ENCODE measurements around the gene MVB12B. TPM values are rescaled to one million over a fixed set of nuclear protein-coding genes. Genes with fewer than 3 reads are reported as not detected.
"Not testable (repeated sequence)": the region's sequence is repeated elsewhere in the genome, so short reads cannot be mapped to it uniquely, and the experiment has no call there.

MVB12B gene
- 18.4 and 23.9 TPM in 2 replicates for total RNA-seq

DNA sequence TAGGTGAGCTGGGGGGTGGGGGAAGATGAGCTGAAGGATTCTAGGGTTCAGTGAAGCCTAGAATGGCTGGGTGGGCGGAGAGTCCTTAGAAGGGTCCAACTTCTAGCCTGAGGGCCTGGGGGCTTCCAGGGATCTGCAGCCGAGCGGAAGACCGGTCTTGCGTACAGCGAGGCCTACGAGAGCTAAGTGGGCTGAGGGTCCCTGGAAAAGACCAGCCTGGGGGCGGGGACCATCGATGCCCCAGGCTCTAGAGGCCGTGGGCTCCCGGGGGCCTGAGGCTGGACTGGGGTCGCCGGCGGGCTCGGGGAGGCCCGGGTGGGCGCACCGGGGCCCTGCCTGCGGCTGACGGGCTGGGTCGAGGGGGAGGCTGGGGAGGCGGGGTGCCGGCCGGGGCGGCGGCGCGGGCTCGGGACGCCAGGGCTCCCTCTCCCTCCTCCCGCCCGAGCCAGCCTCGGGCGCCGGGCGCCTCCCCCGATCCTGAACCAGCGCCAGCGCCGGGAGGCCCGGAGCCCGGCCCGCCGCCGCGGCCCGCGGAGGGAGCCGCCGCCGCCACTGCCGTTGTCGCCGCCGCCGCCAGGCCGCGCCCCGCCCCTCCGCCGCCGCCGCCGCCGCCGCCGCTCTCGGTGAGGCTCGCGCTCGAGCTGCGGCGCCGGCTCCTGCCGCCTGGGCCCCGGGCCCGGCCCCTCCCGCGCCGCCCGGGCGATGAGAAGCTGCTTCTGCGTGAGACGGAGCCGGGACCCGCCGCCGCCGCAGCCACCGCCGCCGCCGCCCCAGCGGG lies at the start of gene MVB12B:
MVB12B (plus strand) TSS at position 602 of the 778 bp plus-strand sequence; CDS start at position 703, 101 bp downstream.
- DNase-seq = peak; percentile 49

GRCh38 chr9:126283799-126284465 lies 42.7 kb upstream of the MVB12B start:
- no peak for DNase-seq

- not testable (repeated sequence) for DNase-seq
These were observed 41.0 kb upstream of the MVB12B start for GRCh38 chr9:126285652-126286051.

DNA sequence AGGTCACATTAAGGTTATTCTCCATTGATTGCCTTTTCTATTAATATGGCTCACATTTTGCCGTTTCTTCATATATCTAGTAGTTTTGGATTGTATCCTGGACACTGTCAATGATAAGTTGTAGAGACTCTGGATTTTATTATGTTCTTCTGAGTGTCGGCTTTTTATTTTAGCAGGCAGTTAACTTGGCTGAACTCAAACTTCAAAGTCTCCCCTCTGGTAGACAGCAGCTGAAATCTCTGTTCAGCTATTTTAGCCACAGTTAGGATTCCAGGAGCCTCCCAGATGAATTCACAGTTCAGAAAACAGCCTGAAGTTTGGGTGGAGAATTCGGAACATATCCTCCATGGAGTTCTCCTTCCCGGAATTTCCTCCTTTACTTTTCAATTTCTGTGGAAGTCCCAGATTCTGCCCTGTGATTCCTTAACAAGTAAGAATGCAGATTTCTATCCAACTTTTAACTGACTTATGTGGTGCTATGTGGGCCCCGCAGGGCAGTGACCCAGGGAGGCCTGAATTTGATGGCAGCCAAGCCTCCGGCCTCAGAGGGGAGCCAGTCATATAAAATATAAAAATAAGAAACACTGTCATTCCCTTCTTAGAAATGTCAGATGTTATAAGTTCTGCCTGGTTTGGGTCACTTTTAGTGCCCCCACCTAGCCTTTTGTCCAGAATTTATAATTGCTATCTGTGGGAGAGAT lies 39.3 kb upstream of the MVB12B start:
- DNase-seq = no peak

DNA sequence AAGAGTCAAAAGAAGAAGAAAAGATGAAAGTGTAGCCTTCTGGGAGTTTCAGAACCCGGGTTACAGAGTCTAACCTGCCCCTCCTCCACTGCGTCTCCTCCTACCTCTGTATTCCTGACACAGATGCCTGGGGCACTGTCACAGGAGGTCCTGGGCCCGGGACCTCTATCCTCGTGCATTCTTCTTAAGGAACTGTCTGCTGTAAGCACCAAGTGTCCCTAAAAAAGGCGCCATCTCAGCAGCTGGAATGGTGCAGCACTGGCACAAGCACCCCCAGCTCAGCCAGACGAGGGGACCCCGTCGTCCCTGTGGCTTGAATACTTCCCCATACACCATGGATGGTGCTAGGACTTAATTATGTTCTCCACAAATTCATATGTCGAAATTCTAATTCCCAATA lies 35.8 kb upstream of the MVB12B start:
- no peak for DNase-seq

DNA sequence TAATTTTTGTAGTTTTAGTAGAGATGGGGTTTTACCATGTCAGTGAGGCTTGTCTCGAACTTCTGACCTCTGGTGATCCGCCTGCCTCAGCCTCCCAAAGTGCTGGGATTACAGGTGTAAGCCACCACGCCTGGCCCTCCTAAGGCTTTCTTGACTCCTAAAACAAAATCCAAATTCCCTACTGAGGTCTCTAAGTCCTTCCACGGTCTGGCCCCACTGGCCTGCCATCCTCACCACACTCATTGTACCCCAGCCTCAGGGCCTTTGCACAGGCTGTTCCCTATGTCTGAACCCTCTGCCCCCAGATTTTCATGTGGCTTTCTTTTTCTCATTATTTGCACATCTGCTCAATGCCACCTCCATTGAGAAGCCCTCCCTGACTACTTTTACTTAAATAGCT lies 34.7 kb upstream of the MVB12B start:
- no peak for DNase-seq

DNA sequence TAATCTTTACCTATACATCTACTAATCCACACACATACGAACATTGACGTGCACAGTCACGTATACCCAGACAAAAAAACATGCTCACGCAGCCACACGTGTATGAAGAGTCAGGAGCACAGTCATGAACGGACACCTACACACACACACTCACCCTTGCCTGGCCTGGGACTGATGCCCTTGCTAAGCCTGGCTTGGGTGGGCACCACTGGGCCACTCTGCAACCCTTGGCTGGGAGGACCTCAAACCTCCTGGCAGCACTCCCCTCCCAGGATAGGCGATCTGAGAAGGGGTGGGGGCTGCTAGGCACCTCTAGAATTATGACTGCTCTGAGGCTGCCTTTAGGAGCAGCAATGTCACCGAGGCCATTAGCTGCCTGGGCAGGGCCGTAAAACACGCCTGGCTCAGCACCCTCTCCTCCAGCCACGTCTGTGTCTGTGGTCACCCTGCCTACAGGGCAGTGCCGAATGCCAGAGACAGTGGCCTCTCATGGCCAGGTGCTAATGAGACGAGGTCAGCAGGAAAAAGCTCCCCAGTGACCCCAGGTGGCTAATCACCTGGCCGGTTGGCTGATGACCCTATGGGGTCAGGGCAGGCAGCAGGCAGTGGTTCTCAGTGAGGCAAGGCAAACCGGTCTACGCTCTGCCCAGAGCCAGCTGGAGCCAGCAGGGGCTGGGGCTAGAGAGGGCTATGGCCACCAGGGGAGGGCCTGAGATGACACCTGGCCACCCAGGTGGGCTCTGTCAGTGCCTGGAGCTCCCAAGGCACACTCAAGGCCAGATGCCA lies 33.7 kb upstream of the MVB12B start:
- no peak for DNase-seq

DNA sequence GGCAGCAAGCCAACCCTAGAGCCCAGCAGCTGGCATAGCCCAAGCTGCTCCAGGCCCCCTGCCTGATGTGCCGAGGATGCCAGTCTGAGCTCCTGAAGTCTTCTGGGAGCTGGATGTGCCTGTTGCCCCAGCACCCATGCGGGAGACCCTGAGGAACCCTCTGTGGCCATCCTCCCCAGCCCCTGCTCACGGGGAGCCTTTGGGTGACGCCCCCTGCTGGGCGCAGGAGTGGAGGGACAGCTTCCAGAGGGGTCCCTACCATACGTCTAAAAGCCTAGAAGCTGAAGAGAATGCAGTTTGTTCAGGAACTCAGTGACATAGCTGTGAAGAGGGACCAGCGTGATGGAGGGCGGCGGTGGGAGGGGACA lies 33.1 kb upstream of the MVB12B start:
- peak; percentile 13 for DNase-seq

DNA sequence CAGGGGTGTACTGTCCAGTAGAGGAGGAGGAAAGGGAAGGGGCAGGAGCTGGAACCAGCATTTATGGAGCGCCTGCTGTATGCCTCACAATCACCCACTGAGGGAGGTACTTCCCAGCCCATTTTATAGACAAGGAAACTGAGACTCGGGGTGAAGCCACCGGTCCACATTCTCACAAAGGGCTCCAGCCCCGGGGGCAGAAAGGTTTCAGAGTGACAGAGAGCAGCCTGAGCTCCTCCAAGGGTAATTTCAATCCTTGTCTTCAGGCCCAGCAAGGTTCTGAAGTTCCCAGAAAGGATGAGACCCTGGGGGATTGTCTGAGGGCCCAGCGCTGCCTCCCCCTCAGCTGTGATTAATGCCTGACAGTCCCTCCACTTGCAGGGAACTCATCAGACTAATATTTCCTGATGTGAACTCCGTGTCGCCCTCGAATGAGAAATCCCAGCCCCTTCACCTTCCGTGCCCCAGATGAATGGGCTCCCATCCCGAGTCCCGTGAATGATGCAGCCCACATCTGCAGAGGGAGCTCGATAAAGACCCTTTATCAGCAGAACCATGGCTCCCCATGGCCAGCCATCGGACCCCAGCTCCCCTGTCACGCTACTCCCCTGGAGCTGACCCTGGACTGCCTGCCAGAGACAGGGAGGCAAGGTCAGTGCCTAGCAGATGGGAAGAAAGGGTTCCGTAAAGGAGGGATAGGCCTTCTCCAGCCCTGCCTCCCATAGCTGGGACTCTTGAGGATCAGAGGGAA lies 32.1 kb upstream of the MVB12B start:
- no peak for DNase-seq

DNA sequence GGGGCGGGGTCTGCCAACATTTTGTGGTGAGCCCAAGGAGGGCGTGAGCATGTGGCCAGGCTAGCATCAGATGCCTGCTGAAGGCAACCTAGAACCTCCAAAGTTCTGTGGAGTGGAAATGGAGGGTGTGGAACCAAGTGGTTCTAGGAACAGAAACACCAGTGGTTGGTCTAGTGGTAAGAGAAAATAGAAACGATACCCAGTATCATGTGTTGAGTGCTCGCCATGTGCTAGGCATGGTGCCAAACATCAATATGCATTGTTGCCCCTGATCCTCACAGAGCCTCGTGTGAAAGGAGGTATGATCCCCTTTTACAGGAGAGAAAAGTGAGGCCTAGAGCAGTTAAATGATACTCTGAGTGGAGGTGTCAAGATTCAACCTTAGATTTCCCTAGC lies 31.5 kb upstream of the MVB12B start:
- DNase-seq = no peak

- DNase-seq = no peak
These were observed 31.1 kb upstream of the MVB12B start for GRCh38 chr9:126295516-126295915.

DNA sequence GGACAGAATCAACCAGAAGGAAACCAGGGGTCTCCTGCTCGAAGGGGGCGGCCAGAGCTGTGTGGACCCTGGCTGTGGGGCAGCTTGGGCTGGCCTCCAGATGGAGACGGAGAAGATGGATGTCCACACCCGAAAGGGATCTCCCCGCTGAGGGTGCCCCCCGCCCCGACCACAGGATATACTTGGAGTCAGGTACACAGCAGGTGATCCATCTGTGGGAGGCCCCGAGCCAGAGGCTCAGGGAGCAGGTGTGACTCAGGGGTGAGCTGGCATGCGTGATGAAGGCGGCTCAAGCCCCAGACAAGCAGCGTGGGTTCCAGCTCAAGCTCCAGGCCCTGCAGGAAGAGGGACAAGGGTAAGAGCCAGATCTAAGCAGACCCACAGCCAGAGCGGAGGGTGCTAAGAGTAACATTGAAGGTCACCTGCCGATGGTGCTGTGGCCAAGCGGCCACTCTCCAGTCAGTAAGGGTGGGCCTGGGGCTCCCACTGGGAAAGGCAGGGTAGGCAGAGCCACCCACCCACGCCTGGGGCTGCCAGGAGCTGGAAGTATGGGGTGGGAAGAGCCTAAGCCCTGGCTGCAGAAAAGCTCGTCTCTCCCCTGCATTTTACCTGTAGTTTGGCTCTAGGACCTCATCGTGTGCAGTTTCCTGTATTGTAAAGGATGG lies 30.6 kb upstream of the MVB12B start:
- DNase-seq = no peak

DNA sequence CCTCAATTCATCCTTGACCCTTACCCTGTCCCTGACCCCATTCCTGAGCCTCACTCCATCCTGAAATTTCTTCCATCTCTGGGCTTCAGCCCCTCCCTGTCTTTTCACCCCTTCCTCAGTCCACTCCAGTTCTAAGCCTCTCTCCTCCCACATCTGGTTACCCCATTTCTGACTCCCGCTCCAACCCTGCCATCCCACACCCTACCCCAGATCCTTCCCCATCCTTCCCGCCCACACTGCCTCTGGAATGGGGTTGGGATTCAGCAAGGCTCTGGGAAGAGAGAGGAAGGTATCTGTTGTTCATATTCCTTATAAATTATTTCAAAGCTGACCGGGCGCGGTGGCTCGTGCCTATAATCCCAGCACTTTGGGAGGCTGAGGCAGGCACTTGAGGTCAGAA lies 29.9 kb upstream of the MVB12B start:
- no peak for DNase-seq

DNA sequence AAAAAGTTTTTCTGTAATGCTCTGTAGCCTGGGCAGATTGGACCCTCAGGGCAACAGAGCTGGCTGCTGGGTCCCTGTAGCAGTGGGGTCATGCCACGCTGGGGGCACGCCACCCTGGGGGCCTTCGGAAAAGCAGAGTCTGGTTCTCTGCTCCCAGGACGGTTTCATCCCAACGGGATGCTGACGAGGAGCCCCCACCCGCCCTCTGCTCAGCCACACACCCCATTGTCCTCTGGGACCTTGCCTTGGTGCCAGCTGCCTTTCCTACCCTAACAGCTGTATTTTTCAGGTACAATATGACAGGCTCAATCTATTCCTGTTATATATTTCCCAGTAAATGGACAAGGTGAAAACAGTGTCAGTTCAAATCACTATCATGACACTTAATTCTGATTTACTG lies 29.0 kb upstream of the MVB12B start:
- no peak for DNase-seq

DNA sequence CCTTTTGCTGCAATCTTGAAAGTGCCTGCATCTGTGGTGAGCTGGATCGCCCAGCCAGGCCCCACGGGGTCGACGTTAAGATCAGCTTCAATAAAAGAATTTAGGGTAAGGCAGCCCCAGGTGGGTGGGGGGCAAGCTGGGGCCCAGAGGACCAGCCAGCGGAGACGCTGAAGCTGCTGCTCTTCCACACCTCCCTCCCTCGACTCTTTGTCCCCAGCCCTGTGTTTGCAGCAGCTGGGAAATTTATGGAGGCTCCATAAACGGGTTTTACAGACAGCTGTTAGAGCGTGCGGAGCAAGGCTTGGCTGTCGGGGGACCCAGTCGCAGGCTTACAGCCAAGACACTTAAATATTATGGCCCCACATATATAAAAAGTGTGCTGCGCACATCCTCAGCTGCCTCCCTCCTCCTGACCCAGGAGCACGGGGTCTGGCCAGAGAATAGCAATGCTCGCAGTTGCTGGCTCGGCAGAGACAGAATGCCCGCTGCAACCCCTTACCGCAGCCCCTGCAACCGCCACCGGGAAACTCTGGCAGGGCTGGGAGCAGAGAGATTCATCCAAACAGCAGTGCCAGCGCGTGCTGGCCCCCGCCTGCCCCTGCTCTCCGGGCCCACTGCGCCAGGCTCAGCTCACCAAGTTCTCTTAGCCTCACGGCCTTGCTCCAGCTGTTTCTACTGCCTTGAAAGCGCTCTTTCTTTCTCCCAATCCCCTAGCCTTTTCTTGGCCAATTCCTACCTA lies 28.4 kb upstream of the MVB12B start:
- no peak for DNase-seq

GRCh38 chr9:126299706-126300276 lies 26.8 kb upstream of the MVB12B start:
- DNase-seq = no peak

DNA sequence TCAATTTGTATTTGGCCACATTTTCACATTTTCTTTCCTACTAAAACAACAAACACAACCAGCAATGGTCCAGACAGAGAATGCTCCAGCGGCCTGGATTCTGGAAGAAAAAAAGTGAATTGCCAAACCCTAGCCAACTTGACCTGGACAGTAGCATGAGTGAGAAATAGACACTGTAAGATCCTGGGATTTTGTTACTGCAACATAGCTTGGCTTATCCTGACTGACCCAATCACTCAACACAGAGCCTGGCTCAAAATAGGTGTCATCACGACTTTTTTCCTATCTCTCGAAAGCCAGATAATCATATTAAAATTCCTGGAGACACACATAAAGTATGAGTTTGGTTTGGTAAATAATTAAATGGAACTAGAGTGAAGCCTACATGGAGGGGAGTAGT lies 25.4 kb upstream of the MVB12B start:
- DNase-seq = no peak

GRCh38 chr9:126301985-126302603 lies 24.5 kb upstream of the MVB12B start:
- DNase-seq = peak; percentile 81

- no peak for DNase-seq
These were observed 23.9 kb upstream of the MVB12B start for GRCh38 chr9:126302730-126303129.

GRCh38 chr9:126303488-126303887 lies 23.1 kb upstream of the MVB12B start:
- no peak for DNase-seq

Data from dermis blood vessel endothelial cell (primary cell).